Eye (tissue), 1 donor: ENCODE data around the gene GET4.
A peak's percentile ranks its signal among the peaks of the same experiment; 100 is the strongest.

Source experiments
- DNase-seq: peaks from one replicate; pipeline ENCODE4 v3.0.0-alpha.2; 2015

Gene GET4

GRCh38 chr7:901388-902154, 25.2 kb downstream of the GET4 start:
- DNase-seq: peak; percentile 81

- DNase-seq: no peak
Measured at GRCh38 chr7:902996-903395, 26.6 kb downstream of the GET4 start.

GRCh38 chr7:903921-904755, 27.8 kb downstream of the GET4 start:
- DNase-seq: no peak

GRCh38 chr7:904847-905246, 28.5 kb downstream of the GET4 start:
- no peak for DNase-seq

GRCh38 chr7:906776-907157, 30.4 kb downstream of the GET4 start:
- no peak for DNase-seq

- no peak for DNase-seq
Measured at GRCh38 chr7:907158-907980, 31.0 kb downstream of the GET4 start.

GRCh38 chr7:908159-908581, 31.8 kb downstream of the GET4 start:
- DNase-seq: no peak

- DNase-seq: peak; percentile 82
Measured at GRCh38 chr7:908591-909357, 32.4 kb downstream of the GET4 start.

- peak; percentile 52 for DNase-seq
Measured at GRCh38 chr7:909358-910329, 33.3 kb downstream of the GET4 start.

GRCh38 chr7:910441-910861, 34.1 kb downstream of the GET4 start:
- no peak for DNase-seq

GRCh38 chr7:910931-911431, 34.6 kb downstream of the GET4 start:
- no peak for DNase-seq

GRCh38 chr7:911791-912480, 35.6 kb downstream of the GET4 start:
- no peak for DNase-seq

GRCh38 chr7:913736-914520, 37.6 kb downstream of the GET4 start:
- no peak for DNase-seq

- no peak for DNase-seq
Measured at GRCh38 chr7:914521-915194, 38.3 kb downstream of the GET4 start.

GRCh38 chr7:915291-916218, 39.2 kb downstream of the GET4 start:
- peak; percentile 48 for DNase-seq

GRCh38 chr7:916291-916941, 40.1 kb downstream of the GET4 start:
- DNase-seq: peak; percentile 69
